Hepatocyte (in vitro differentiated cells): ENCODE results near the gene POLK. TPM values are rescaled to one million over a fixed set of nuclear protein-coding genes. Genes with fewer than 3 reads are reported as not detected.

Source experiments
- DNase-seq: peaks from one replicate; pipeline ENCODE4 v3.0.0-alpha.2; 2016; ENCODE audit warnings: low spot score
- H2AFZ ChIP-seq: fragments of 200-600 bp; sonication (generic); 2 replicates; pipeline ENCODE4 v1.6.0; 2016; ENCODE audit warnings: antibody characterized with exemption, mild to moderate bottlenecking
- H3K27ac ChIP-seq: fragments of 200-600 bp; sonication (generic); 2 replicates; pipeline ENCODE4 v1.5.1; 2016; ENCODE audit warnings: mild to moderate bottlenecking
- H3K27me3 ChIP-seq: fragments of 200-600 bp; sonication (generic); 2 replicates; pipeline ENCODE4 v1.6.1; 2016
- H3K36me3 ChIP-seq: fragments of 200-600 bp; sonication (generic); replicated peaks from 2 replicates; pipeline ENCODE4 v1.5.1; 2016; ENCODE audit warnings: low read depth; ENCODE audit not compliant: insufficient read depth
- H3K4me1 ChIP-seq: fragments of 200-600 bp; sonication (generic); 2 replicates; pipeline ENCODE4 v1.5.1; 2016; ENCODE audit warnings: mild to moderate bottlenecking, moderate library complexity; ENCODE audit not compliant: insufficient read depth
- H3K4me2 ChIP-seq: fragments of 200-600 bp; sonication (generic); 2 replicates; pipeline ENCODE4 v1.6.0; 2016
- H3K4me3 ChIP-seq: fragments of 200-600 bp; sonication (generic); 2 replicates; pipeline ENCODE4 v1.5.1; 2016; ENCODE audit warnings: mild to moderate bottlenecking
- H3K79me2 ChIP-seq: fragments of 200-600 bp; sonication (generic); 2 replicates; pipeline ENCODE4 v1.6.0; 2017; ENCODE audit warnings: mild to moderate bottlenecking
- H3K9me2 ChIP-seq: fragments of 200-600 bp; sonication (generic); replicated peaks from 2 replicates; pipeline ENCODE4 v1.6.0; 2017; ENCODE audit warnings: mild to moderate bottlenecking; ENCODE audit not compliant: insufficient read depth
- H3K9me3 ChIP-seq: fragments of 200-600 bp; sonication (generic); 2 replicates; pipeline ENCODE4 v1.5.1; 2016; ENCODE audit warnings: low read depth, mild to moderate bottlenecking
- H4K20me1 ChIP-seq: fragments of 200-600 bp; sonication (generic); 2 replicates; pipeline ENCODE4 v1.6.0; 2016; ENCODE audit warnings: mild to moderate bottlenecking; ENCODE audit not compliant: insufficient read depth, poor library complexity, severe bottlenecking
- CTCF ChIP-seq: fragments of 200-600 bp; sonication (generic); IDR thresholded peaks from 2 replicates; pipeline ENCODE4 v1.5.1; 2016; ENCODE audit warnings: antibody characterized with exemption, mild to moderate bottlenecking; ENCODE audit not compliant: poor library complexity
- EZH2 ChIP-seq: fragments of 200-600 bp; sonication (generic); IDR thresholded peaks from 2 replicates; pipeline ENCODE4 v1.6.1; 2016; ENCODE audit warnings: antibody characterized with exemption, mild to moderate bottlenecking, borderline replicate concordance
- EZH2phosphoT487 ChIP-seq: fragments of 200-600 bp; sonication (generic); IDR thresholded peaks from one replicate; pipeline ENCODE4 v1.6.1; 2018; ENCODE audit warnings: antibody characterized with exemption, mild to moderate bottlenecking, low read depth, moderate library complexity; ENCODE audit not compliant: unreplicated experiment, severe bottlenecking
- WGBS: methylation state at CpG from one replicate; pipeline ENCODE4 v1.1.6; 2016; ENCODE audit warnings: low lambda C conversion rate; ENCODE audit errors: missing lambda C conversion rate; 5-methylcytosine and 5-hydroxymethylcytosine counted together
- polyA plus RNA-seq: library from polyadenylated mRNA; unstranded; fragments of >200 nt; fragmentation: Nextera tagmentation; extraction: Ambion mirVana; gene quantifications from 2 replicates; pipeline ENCODE4 v1.2.1, GENCODE V29; 2016
- total RNA-seq: library from RNA; depleted of rRNA; stranded (reverse); fragments of >200 nt; gene quantifications from 2 replicates; pipeline ENCODE4 v1.2.3, GENCODE V29; 2014

The POLK gene
- total and polyA plus RNA-seq, 2 experiments from 2014 or later, result 9.0 to 27.1 TPM

- Histone ChIP-seq H3K27me3 (no peaks in the 10 kb centered on the region), H3K4me2 (peak overlapping the region; percentile 55), H3K4me3 (no peak overlapping the region), H3K27ac (peak overlapping the region; percentile 50), H4K20me1 (no peaks in the 10 kb centered on the region), H3K36me3 (no peaks in the 10 kb centered on the region), H3K4me1 (peaks cover 48% of the 10 kb centered on the region), H3K79me2 (no peaks in the 10 kb centered on the region), H3K9me2 (no peaks in the 10 kb centered on the region), H3K9me3 (no peaks in the 10 kb centered on the region), H2AFZ (no peak overlapping the region)
- DNase-seq, result peak; percentile 40
- TF ChIP-seq CTCF (no peak), EZH2phosphoT487 (peak; percentile 32)
- 21% methylated on average over 7 of the region's 7 CpGs for WGBS
These were observed 105.4 kb downstream of the POLK start for GRCh38 chr5:75616971-75617621.

GRCh38 chr5:75617736-75618352 is 106.2 kb downstream of the POLK start:
- DNase-seq, result peak; percentile 23

GRCh38 chr5:75620184-75620959 is 108.7 kb downstream of the POLK start:
- H3K27ac ChIP-seq, result peak overlapping the region; percentile 8
- no peaks in the 10 kb centered on the region for H4K20me1 ChIP-seq
- DNase-seq, result no peak
- TF ChIP-seq CTCF (no peak), EZH2 (no peak), EZH2phosphoT487 (peak; percentile 95)
- 67% methylated on average over 4 of the region's 4 CpGs for WGBS
- no peak overlapping the region for H3K4me3 ChIP-seq
- no peak overlapping the region for H3K4me2 ChIP-seq
- H3K36me3 ChIP-seq, result no peaks in the 10 kb centered on the region
- no peaks in the 10 kb centered on the region for H3K9me2 ChIP-seq
- peaks cover 65% of the 10 kb centered on the region for H3K4me1 ChIP-seq
- no peaks in the 10 kb centered on the region for H3K9me3 ChIP-seq
- H3K79me2 ChIP-seq, result no peaks in the 10 kb centered on the region
- H3K27me3 ChIP-seq, result no peaks in the 10 kb centered on the region
- no peak overlapping the region for H2AFZ ChIP-seq

More at GRCh38 chr5:75617736-75618352, 106.2 kb downstream of the POLK start:
- 50% methylated on average over 5 of the region's 5 CpGs for WGBS
- H3K27ac ChIP-seq, result peak overlapping the region; percentile 50
- no peaks in the 10 kb centered on the region for H3K27me3 ChIP-seq
- peaks cover 51% of the 10 kb centered on the region for H3K4me1 ChIP-seq
- no peaks in the 10 kb centered on the region for H3K9me2 ChIP-seq
- no peaks in the 10 kb centered on the region for H3K36me3 ChIP-seq
- H3K79me2 ChIP-seq, result no peaks in the 10 kb centered on the region
- no peaks in the 10 kb centered on the region for H4K20me1 ChIP-seq
- H2AFZ ChIP-seq, result no peak overlapping the region
- no peak overlapping the region for H3K4me3 ChIP-seq
- no peaks in the 10 kb centered on the region for H3K9me3 ChIP-seq
- H3K4me2 ChIP-seq, result peak overlapping the region; percentile 55
- no peak for TF ChIP-seq EZH2phosphoT487

- TF ChIP-seq EZH2phosphoT487, result no peak
- no peak for TF ChIP-seq CTCF
- no peak for TF ChIP-seq EZH2
- peak; percentile 73 for DNase-seq
These were observed 110.9 kb downstream of the POLK start for GRCh38 chr5:75622564-75622963.

More at GRCh38 chr5:75622564-75622963, 110.9 kb downstream of the POLK start:
- Histone ChIP-seq H4K20me1 (no peaks in the 10 kb centered on the region), H3K36me3 (no peaks in the 10 kb centered on the region), H3K9me2 (no peaks in the 10 kb centered on the region), H3K27ac (peak overlapping the region; percentile 88), H3K27me3 (no peaks in the 10 kb centered on the region), H2AFZ (no peak overlapping the region), H3K79me2 (no peaks in the 10 kb centered on the region), H3K4me3 (no peak overlapping the region), H3K4me1 (peaks cover 49% of the 10 kb centered on the region), H3K9me3 (no peaks in the 10 kb centered on the region), H3K4me2 (peak overlapping the region; percentile 37)
- WGBS, result 52% methylated on average over 4 of the region's 4 CpGs
